ENCODE results near the gene CCDC196.
"Not testable (repeated sequence)": the region's sequence is repeated elsewhere in the genome, so short reads cannot be mapped to it uniquely, and the experiment has no call there.

CCDC196 gene

DNA sequence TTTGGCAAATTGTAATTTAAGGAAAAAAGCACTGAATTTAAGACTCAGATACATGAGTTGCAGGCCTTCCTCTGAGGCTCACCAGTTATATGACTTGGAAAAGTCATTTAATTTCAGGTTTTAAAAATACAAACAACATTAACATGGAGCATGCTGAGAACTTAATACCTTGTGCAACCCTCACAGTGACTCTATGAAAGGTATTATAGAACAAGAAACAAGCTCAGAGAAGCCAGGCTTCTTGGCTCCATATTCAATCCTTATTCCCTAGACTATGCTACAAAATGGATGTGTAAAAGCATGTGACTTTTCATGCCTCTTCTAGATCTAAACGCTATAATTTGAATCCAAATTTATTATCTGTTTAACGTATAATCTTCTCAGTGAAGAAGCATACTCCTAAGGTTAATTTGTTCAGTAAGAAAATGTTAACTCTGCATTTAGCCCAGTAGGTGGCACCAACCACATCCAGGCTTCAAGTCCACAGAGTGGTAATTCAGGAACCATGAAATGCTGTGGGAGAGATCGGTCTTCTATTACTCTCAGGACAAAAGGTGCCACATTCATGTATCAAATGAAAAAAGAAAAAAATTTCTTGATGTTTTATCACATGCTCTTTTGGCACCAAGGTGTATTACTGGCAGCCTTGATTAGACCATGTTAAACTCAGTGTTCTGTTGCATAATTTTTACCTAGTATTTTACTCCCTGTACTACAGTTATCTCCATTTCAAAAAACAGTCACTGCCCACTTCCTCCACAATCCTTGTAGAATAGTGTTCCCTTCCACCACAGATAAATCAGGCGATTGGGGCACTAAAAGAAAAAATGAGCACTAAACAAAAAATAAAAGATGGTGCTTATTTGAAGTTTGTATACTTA is 9.3 kb downstream of the CCDC196 start:
- DNase-seq = peak; percentile 71

GRCh38 chr14:66496188-66496807 is 10.1 kb downstream of the CCDC196 start:
- DNase-seq = no peak

DNA sequence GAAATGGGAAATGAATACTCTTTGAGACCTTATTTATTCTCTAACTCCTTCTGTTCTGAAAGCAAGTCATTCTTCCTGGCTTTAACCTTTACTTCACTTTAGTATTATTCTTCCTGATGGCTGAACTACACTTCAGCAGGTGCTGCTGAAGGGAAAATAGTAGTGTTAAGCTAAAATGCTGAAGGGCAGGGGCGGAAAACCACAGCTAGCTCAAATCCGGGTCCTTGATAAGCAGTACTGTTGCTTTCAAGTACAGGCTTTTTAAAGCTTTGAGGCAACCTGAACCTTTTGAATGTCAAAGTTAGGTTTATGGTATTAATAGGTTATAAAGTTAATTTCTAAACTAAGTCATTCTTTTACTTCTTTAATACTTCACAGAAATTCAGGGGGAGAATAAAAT is 10.7 kb downstream of the CCDC196 start:
- no peak for DNase-seq

DNA sequence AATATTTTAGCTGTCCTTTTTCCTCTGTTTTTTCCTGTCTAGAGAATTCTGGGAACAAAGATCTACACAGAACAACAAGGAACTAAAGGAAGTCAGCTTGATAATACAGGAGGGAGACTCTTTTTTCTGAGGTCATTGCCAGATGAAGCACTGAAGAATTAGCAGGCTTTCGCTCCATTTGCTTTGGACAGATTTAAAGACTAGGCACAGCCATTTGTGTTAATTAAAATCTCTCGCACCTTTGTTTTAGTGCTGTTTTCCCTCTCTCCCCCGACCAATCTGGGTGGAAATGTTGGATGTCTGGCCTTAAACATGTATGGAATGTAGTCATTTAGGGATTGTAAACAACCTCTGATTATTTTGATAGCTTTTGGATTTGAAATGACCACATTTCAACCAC is 12.1 kb downstream of the CCDC196 start:
- no peak for DNase-seq

DNA sequence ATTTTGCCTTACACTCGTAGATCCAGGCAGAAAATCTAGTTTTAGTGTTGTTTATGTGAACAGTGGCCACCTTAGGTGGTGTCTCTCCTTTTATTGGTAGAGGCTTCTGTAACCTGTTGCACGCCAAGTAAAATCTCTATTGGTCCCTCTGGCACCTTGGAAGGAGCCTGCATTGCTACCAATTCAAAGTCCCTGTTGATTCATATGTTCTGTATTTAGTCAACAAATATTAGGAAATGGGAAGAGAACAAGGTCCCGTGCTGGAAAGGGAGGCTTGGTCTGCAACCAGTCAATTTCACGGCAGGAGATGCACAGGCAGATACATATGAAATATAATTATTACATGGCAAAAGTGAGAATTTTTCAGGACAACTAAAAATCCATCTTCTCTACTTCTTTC is 15.4 kb downstream of the CCDC196 start:
- DNase-seq = no peak

DNA sequence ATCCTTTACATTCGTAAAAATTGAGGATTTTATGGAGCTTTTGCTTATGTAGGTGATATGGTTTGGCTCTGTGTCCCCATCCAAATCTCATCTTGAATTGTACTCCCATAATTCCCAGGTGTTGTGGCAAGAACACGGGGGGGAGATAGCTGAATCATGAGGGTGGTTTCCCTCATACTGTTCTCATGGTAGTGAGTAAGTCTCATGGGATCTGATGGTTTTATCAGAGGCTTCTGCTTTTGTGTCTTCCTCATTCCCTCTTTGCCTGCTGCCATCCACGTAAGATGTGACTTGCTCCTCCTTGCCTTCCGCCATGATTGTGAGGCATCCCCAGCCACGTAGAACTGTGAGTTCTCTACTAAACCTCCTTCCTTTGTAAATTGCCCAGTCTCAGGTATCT is 16.7 kb downstream of the CCDC196 start:
- DNase-seq = not testable (repeated sequence)

DNA sequence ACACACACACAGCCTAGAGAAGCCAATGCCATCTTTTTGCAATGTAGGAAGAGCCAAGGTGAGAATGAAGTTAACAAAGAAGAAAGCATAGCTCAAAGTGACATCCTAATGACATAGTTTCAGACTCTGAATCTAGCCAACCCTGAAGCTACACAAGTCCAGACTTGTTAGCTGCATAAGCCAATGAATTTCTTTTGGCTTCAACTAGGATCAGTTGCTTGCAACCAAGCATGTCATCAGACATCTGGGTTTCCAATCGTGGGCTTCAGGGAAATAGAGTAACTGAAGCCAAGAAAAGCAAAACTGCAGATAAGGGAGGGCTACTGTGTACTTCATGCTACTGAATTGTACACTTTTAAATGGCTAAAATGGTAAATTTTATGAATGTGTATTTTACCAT is 17.4 kb downstream of the CCDC196 start:
- no peak for DNase-seq

DNA sequence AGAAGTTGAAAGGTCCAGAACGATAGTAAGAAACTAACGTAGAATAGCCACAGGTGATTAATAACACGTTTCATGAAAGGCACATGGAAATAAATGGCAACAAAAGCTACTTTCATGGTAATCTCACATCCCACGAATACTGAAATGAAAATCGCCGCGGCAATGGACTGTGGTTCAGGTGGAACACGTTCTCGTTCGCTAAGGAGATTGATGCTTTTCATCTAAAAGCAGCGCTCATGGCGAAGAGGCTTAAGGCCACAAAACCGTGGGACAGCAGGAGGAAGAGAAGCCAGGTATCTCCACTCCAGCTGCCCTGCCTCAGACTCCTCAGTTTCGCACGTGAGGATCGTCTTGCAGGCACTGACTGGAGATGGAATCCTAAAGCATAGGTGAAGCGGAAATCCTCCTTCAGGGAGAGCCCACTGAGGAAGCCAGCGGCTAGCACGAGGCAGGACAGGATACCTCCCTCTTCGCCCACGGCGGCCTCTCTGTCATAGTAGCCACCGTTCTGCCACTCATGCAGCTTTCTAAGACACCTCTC is 21.1 kb downstream of the CCDC196 start:
- peak; percentile 84 for DNase-seq

- DNase-seq = peak; percentile 98
Measured at GRCh38 chr14:66507722-66508546, 21.8 kb downstream of the CCDC196 start, which contains the start of gene GPHN. Gene GPHN (plus strand): TSS chr14:66508147.

DNA sequence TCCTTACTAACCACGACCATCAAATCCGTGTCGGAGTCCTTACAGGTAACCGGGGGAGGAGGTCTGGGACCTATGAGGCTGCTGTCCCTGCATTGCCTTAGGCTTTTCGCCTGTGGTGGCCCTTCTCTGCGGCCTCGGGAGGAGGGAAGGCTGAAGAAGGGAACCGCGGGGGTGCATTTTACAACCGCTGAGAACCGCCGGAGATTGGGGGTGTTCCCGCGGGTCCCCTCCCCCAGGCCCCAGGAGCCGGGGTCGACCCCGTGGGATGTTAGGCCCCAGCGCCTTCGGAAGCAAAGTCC is 22.3 kb downstream of the CCDC196 start:
- no peak for DNase-seq

GRCh38 chr14:66508846-66509621 is 22.9 kb downstream of the CCDC196 start:
- DNase-seq = peak; percentile 58

DNA sequence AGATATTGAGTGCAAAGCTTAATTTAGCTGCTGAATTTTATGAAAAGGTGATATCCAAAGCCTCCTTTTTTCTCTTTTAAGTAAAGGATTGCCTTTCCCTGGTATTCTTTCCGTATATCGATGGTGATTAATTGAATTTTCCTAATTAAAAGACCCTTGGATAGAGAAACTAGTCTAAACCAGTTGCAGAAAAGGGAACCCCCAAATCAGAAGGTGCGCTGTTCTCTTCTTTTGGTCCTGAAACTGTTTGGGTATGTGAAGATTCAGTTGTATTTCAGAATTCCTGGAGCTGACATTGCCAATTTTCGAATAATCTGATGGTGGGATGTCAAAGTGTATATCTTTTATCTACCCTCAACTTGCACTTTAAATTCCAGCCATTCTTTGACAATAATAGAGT is 23.7 kb downstream of the CCDC196 start:
- no peak for DNase-seq

GRCh38 chr14:66511849-66512248 is 25.7 kb downstream of the CCDC196 start:
- DNase-seq = no peak

DNA sequence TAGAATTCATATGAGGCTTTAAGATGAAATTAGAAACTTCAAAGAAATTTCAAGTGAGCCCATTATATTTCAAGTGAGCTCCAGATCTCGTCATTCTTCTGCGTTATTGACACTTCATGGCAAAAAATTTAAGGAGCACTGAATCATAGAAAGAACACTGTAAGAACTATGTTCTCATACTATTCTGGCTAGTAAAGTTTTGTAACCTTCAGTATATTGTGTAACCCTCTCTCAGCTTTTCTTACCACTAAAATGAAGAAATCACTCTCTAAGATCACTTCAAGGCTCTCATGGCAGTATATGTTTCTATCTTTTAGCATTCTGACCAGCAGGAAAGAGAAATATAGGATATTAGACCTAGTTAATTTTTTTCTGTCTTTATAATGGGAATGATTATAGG is 28.0 kb downstream of the CCDC196 start:
- DNase-seq = no peak

GRCh38 chr14:66530526-66530925 is 44.4 kb downstream of the CCDC196 start:
- DNase-seq = no peak

GRCh38 chr14:66539034-66539433 is 52.9 kb downstream of the CCDC196 start:
- peak; percentile 2 for DNase-seq

GRCh38 chr14:66540038-66540437 is 53.9 kb downstream of the CCDC196 start:
- DNase-seq = no peak

DNA sequence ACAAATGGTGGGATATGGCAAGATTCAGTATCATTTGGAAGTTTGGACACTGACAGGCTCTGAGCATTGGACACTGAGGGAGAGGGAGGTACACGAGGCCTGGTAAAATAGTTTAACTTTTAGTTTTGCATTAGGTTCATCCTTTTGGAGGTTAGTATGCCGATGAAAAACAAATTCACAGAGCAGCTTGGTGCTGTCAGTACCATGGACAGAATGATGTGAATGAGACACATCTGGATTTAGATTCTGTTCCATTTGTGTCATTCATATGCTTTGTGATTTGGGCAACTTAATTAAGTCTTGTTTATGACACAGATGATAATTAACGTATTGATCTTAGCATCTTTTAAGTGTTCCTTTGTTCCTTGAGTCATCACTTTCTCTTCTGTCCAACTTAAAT is 55.5 kb downstream of the CCDC196 start:
- DNase-seq = no peak

GRCh38 chr14:66543996-66544395 is 57.8 kb downstream of the CCDC196 start:
- DNase-seq = no peak

- not testable (repeated sequence) for DNase-seq
Measured at GRCh38 chr14:66545191-66545590, 59.0 kb downstream of the CCDC196 start.

- not testable (repeated sequence) for DNase-seq
Measured at GRCh38 chr14:66545751-66546150, 59.6 kb downstream of the CCDC196 start.

All from NCI-H82 (cell line).